ENCODE data around the gene SPATA9. TPM values are rescaled to one million over a fixed set of nuclear protein-coding genes. Genes with fewer than 3 reads are reported as not detected.

Gene SPATA9
- total and polyA plus RNA-seq, 4 donors, result 0.28 to 0.49 TPM; not detected in 2

DNA sequence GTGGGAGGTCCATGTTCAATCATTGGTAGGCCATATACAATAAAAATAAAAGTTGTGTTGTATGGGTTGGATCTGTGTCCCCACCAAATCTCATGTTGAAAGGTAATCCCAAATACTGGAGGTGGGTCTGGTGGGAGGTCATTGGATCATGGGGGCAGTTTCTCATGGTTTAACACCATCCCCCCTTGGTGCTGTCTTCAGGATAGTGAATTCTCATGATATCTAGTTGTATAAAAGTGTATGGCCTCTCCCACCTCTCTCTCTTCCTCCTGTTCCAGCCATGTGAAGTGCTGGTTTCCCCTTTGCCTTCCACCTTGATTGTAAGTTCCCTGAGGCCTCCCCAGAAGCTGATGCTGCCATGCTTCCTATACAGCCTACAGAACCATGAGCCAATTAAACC lies 15.1 kb downstream of the SPATA9 start:
- Histone ChIP-seq H3K27ac (ENCODE audit: low read depth in 1 of 2, low read length in 2 of 2) (no peak overlapping the region), H3K4me1 (ENCODE audit: control insufficient read depth in 4 of 4, insufficient read depth in 4 of 4, low read length in 3 of 4) (peaks cover 3 to 28% (median 16%) of the 10 kb centered on the region in 4 donors), H3K27me3 (ENCODE audit: control insufficient read depth in 4 of 4, insufficient read depth in 4 of 4, low read length in 3 of 4) (no peaks in the 10 kb centered on the region), H3K9ac (ENCODE audit: low read depth in 1 of 2, low read length in 2 of 2) (no peak overlapping the region), H3K4me3 (ENCODE audit: low read depth in 1 of 3, low read length in 3 of 3) (no peak overlapping the region), H3K9me3 (ENCODE audit: control insufficient read depth in 4 of 4, low read length in 3 of 4) (no peaks in the 10 kb centered on the region), H3K36me3 (ENCODE audit: control insufficient read depth in 4 of 4, insufficient read depth in 3 of 4, low read depth in 1 of 4, low read length in 3 of 4) (no peaks in the 10 kb centered on the region)
- DNase-seq (ENCODE audit: low spot score), result no peak
- no peak for TF ChIP-seq FOXA1 (IDR thresholded peaks at IDR 0.05)
- TF ChIP-seq EGR1 (IDR thresholded peaks at IDR 0.05; ENCODE audit: low read depth in 2 of 2), result no peak
- TF ChIP-seq YY1 (IDR thresholded peaks at IDR 0.05), result no peak
- no peak for TF ChIP-seq FOXA2 (IDR thresholded peaks at IDR 0.05)
- no peak for TF ChIP-seq SP1 (IDR thresholded peaks at IDR 0.05)
- no peak for TF ChIP-seq TAF1 (conservative IDR thresholded peaks at IDR 0.05)
- no peak for TF ChIP-seq ATF3 (IDR thresholded peaks at IDR 0.05)
- no peak for TF ChIP-seq NR2F2 (IDR thresholded peaks at IDR 0.05)
- TF ChIP-seq, protein P1, sequence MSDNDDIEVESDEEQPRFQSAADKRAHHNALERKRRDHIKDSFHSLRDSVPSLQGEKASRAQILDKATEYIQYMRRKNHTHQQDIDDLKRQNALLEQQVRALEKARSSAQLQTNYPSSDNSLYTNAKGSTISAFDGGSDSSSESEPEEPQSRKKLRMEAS (IDR thresholded peaks at IDR 0.05), result no peak
- no peak for TF ChIP-seq ZBTB33 (IDR thresholded peaks at IDR 0.05)
- no peak for TF ChIP-seq JUND (IDR thresholded peaks at IDR 0.05)
- TF ChIP-seq HNF4G (IDR thresholded peaks at IDR 0.05), result no peak
- no peak for TF ChIP-seq REST (IDR thresholded peaks at IDR 0.05)
- TF ChIP-seq, protein P2, sequence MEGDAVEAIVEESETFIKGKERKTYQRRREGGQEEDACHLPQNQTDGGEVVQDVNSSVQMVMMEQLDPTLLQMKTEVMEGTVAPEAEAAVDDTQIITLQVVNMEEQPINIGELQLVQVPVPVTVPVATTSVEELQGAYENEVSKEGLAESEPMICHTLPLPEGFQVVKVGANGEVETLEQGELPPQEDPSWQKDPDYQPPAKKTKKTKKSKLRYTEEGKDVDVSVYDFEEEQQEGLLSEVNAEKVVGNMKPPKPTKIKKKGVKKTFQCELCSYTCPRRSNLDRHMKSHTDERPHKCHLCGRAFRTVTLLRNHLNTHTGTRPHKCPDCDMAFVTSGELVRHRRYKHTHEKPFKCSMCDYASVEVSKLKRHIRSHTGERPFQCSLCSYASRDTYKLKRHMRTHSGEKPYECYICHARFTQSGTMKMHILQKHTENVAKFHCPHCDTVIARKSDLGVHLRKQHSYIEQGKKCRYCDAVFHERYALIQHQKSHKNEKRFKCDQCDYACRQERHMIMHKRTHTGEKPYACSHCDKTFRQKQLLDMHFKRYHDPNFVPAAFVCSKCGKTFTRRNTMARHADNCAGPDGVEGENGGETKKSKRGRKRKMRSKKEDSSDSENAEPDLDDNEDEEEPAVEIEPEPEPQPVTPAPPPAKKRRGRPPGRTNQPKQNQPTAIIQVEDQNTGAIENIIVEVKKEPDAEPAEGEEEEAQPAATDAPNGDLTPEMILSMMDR (IDR thresholded peaks at IDR 0.05; ENCODE audit: low read depth, low read length, missing input control), result no peak
- TF ChIP-seq RXRA (IDR thresholded peaks at IDR 0.05), result no peak
- no peak for TF ChIP-seq RAD21 (IDR thresholded peaks at IDR 0.05)
- TF ChIP-seq HNF4A (conservative IDR thresholded peaks at IDR 0.05), result no peak
- no peak for TF ChIP-seq GABPA (IDR thresholded peaks at IDR 0.05 in 1 of 2, conservative IDR thresholded peaks at IDR 0.05 in 1 of 2)

All from liver (tissue), 9 donors.